GM23338 (cell line): Measurements from ENCODE around the gene PILRB. TPM values are rescaled to one million over a fixed set of nuclear protein-coding genes. Genes with fewer than 3 reads are reported as not detected.

Experiments used
- ATAC-seq: fragments of 200-7000 bp; cut with Tn5 transposase; 3 replicates; pipeline ENCODE4 v1.9.1; 2020
- DNase-seq: peaks from one replicate; pipeline ENCODE4 v3.0.0-alpha.2; 2015; ENCODE audit warnings: low spot score
- H2AFZ ChIP-seq: fragments of 200-600 bp; sonication (generic); 2 replicates; pipeline ENCODE4 v1.8.0; 2016; ENCODE audit warnings: antibody characterized with exemption, mild to moderate bottlenecking, moderate library complexity
- H3F3A ChIP-seq: fragments of 200-600 bp; sonication (generic); replicated peaks from 2 replicates; pipeline ENCODE4 v1.8.0; 2017; ENCODE audit warnings: antibody characterized with exemption, mixed run types, low read depth
- H3K27ac ChIP-seq: fragments of 200-600 bp; sonication (generic); 2 replicates; pipeline ENCODE4 v1.6.1; 2016; ENCODE audit warnings: low read depth
- H3K27me3 ChIP-seq: fragments of 200-600 bp; sonication (generic); 2 replicates; pipeline ENCODE4 v1.8.0; 2016; ENCODE audit warnings: mild to moderate bottlenecking, mixed run types, moderate library complexity; ENCODE audit not compliant: insufficient read depth
- H3K36me3 ChIP-seq: fragments of 200-600 bp; sonication (generic); 2 replicates; pipeline ENCODE4 v1.8.0; 2016; ENCODE audit warnings: mild to moderate bottlenecking; ENCODE audit not compliant: insufficient read depth
- H3K4me1 ChIP-seq: fragments of 200-600 bp; sonication (generic); 2 replicates; pipeline ENCODE4 v1.8.0; 2016; ENCODE audit warnings: mild to moderate bottlenecking, moderate library complexity; ENCODE audit not compliant: insufficient read depth
- H3K4me2 ChIP-seq: fragments of 200-600 bp; sonication (generic); 2 replicates; pipeline ENCODE4 v1.7.1; 2017; ENCODE audit warnings: mixed run types
- H3K4me3 ChIP-seq: fragments of 200-600 bp; sonication (generic); 2 replicates; pipeline ENCODE4 v1.6.1; 2016; ENCODE audit warnings: mixed run types
- H3K79me2 ChIP-seq: fragments of 200-600 bp; sonication (generic); replicated peaks from 2 replicates; pipeline ENCODE4 v1.8.0; 2017; ENCODE audit warnings: mild to moderate bottlenecking; ENCODE audit not compliant: insufficient read depth
- H3K9me2 ChIP-seq: fragments of 200-600 bp; sonication (generic); 2 replicates; pipeline ENCODE4 v1.8.0; 2017; ENCODE audit not compliant: insufficient read depth
- H4K20me1 ChIP-seq: fragments of 200-600 bp; sonication (generic); replicated peaks from 2 replicates; pipeline ENCODE4 v1.8.0; 2017; ENCODE audit warnings: mild to moderate bottlenecking; ENCODE audit not compliant: insufficient read depth
- H3K27ac Mint-ChIP-seq: 2 replicates; pipeline ENCODE4 v1.8.0; 2020; ENCODE audit warnings: inconsistent platforms, mild to moderate bottlenecking, moderate library complexity, mixed read lengths
- H3K27me3 Mint-ChIP-seq: 3 replicates; pipeline ENCODE4 v1.8.0; 2022; ENCODE audit warnings: low read depth, mild to moderate bottlenecking, moderate library complexity, mixed read lengths, inconsistent platforms; ENCODE audit not compliant: insufficient read depth, poor library complexity
- H3K36me3 Mint-ChIP-seq: 3 replicates; pipeline ENCODE4 v1.8.0; 2021; ENCODE audit warnings: low read depth, mild to moderate bottlenecking, inconsistent platforms, moderate library complexity, mixed read lengths
- H3K4me1 Mint-ChIP-seq: 3 replicates; pipeline ENCODE4 v1.8.0; 2020; ENCODE audit warnings: mild to moderate bottlenecking, inconsistent platforms, mixed read lengths
- H3K4me3 Mint-ChIP-seq: 3 replicates; pipeline ENCODE4 v1.8.0; 2021; ENCODE audit warnings: moderate library complexity, mild to moderate bottlenecking, inconsistent platforms, mixed read lengths
- H3K9me3 Mint-ChIP-seq: 3 replicates; pipeline ENCODE4 v1.8.0; 2020; ENCODE audit warnings: moderate library complexity, mild to moderate bottlenecking, inconsistent platforms, mixed read lengths
- CREB1 ChIP-seq: fragments of 250-450 bp; sonication (Bioruptor Pico); IDR thresholded peaks from 2 replicates; pipeline ENCODE4 v1.5.0; 2020; ENCODE audit warnings: low read depth, mild to moderate bottlenecking, moderate library complexity
- EZH2 ChIP-seq: fragments of 200-600 bp; sonication (generic); IDR thresholded peaks from one replicate; pipeline ENCODE4 v1.8.0; 2017; ENCODE audit warnings: antibody characterized with exemption, mild to moderate bottlenecking, low read depth; ENCODE audit not compliant: unreplicated experiment
- EZH2phosphoT487 ChIP-seq: fragments of 200-600 bp; sonication (generic); IDR thresholded peaks from one replicate; pipeline ENCODE4 v1.8.1; 2018; ENCODE audit warnings: antibody characterized with exemption; ENCODE audit not compliant: unreplicated experiment
- JUNB ChIP-seq: IDR thresholded peaks from one replicate; pipeline ENCODE4 v1.6.1; 2016; ENCODE audit warnings: antibody characterized with exemption; ENCODE audit not compliant: unreplicated experiment
- NANOG ChIP-seq: IDR thresholded peaks from 2 replicates; pipeline ENCODE4 v1.6.1; 2016; ENCODE audit warnings: antibody characterized with exemption, borderline replicate concordance
- POLR2AphosphoS5 ChIP-seq: IDR thresholded peaks from 2 replicates; pipeline ENCODE4 v1.6.1; 2016; ENCODE audit warnings: antibody characterized with exemption, low read depth
- STAT1 ChIP-seq: IDR thresholded peaks from one replicate; pipeline ENCODE4 v1.6.1; 2016; ENCODE audit warnings: antibody characterized with exemption; ENCODE audit not compliant: unreplicated experiment
- ZNF114 ChIP-seq: fragments of 250-450 bp; sonication (Bioruptor Pico); IDR thresholded peaks from 2 replicates; pipeline ENCODE4 v1.5.0; 2020; ENCODE audit warnings: mild to moderate bottlenecking, moderate library complexity
- ZNF331 ChIP-seq: fragments of 250-450 bp; sonication (Bioruptor Pico); IDR thresholded peaks from 2 replicates; pipeline ENCODE4 v1.5.0; 2020; ENCODE audit warnings: low read depth, mild to moderate bottlenecking, moderate library complexity
- polyA plus RNA-seq: library from polyadenylated mRNA; unstranded; fragments of >200 nt; fragmentation: Nextera tagmentation; extraction: Ambion mirVana; gene quantifications from 2 replicates; pipeline ENCODE4 v1.2.1, GENCODE V29; 2016
- total RNA-seq: library from RNA; depleted of rRNA; stranded (reverse); fragments of >200 nt; shearing (Covaris generic); gene quantifications from 2 replicates; pipeline ENCODE4 v1.2.3, GENCODE V29; 2014
- TF ChIP-seq, protein P1 (sequence below): IDR thresholded peaks from 2 replicates; pipeline ENCODE4 v1.6.1; 2016; ENCODE audit warnings: antibody characterized with exemption
- TF ChIP-seq, protein P2 (sequence below), 2 experiments: fragments of 200-600 bp in 1 of 2; sonication (generic) in 1 of 2; conservative IDR thresholded peaks; 2 replicates each; pipeline versions ENCODE4 v1.5.1 to v1.6.1; 2016 to 2017; ENCODE audit warnings: antibody characterized with exemption in 2 of 2, low read depth in 2 of 2, mild to moderate bottlenecking in 2 of 2, moderate library complexity in 1 of 2
- TF ChIP-seq, protein P3 (sequence below): fragments of 250-450 bp; sonication (Bioruptor Pico); IDR thresholded peaks from 2 replicates; pipeline ENCODE4 v1.5.0; 2020; ENCODE audit warnings: mild to moderate bottlenecking, moderate library complexity
- TF ChIP-seq, protein P4 (sequence below): IDR thresholded peaks from one replicate; pipeline ENCODE4 v1.6.1; 2018; ENCODE audit warnings: antibody characterized with exemption; ENCODE audit not compliant: unreplicated experiment

Gene PILRB
- total and polyA plus RNA-seq, 2 experiments from 2014 or later = 25.3 to 43.0 TPM

DNA sequence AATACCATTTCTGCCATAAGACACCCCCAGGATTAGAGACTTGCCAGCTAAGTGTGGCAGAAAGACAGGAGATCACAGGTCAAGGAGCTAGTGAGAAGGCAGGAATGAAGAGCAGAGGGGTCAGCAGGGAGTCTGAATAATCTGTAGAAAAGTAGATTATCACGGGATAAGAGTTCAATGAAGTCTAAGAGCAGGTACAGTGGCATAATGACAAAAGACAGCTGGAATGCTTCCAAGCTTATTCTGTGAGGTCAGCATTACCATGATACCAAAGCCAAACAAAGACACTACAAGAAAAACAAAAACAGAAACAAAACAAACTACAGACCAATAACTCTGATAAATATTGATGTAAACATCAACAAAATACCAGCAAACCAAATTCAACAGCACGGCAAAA is 36.2 kb downstream of the PILRB start:
- Histone ChIP-seq H3K4me2 (no peak overlapping the region), H3K4me3 (no peak overlapping the region), H3K36me3 (no peaks in the 10 kb centered on the region), H4K20me1 (no peaks in the 10 kb centered on the region), H2AFZ (no peak overlapping the region; the same call in 1 of the 2 replicates), H3F3A (no peaks in the 10 kb centered on the region), H3K9me2 (no peaks in the 10 kb centered on the region), H3K27me3 (no peaks in the 10 kb centered on the region), H3K79me2 (no peaks in the 10 kb centered on the region), H3K27ac (no peak overlapping the region), H3K4me1 (peaks cover 6% of the 10 kb centered on the region)
- H3K4me1 Mint-ChIP-seq = peaks cover 20% of the 10 kb centered on the region
- no peaks in the 10 kb centered on the region for H3K9me3 Mint-ChIP-seq
- no peak overlapping the region for H3K27ac Mint-ChIP-seq
- no peaks in the 10 kb centered on the region; the same call in 2 of the 3 replicates for H3K36me3 Mint-ChIP-seq
- no peak overlapping the region for H3K4me3 Mint-ChIP-seq
- no peak for TF ChIP-seq POLR2AphosphoS5
- TF ChIP-seq ZNF331 (CRISPR knock-in tag) = no peak
- TF ChIP-seq, protein P1, sequence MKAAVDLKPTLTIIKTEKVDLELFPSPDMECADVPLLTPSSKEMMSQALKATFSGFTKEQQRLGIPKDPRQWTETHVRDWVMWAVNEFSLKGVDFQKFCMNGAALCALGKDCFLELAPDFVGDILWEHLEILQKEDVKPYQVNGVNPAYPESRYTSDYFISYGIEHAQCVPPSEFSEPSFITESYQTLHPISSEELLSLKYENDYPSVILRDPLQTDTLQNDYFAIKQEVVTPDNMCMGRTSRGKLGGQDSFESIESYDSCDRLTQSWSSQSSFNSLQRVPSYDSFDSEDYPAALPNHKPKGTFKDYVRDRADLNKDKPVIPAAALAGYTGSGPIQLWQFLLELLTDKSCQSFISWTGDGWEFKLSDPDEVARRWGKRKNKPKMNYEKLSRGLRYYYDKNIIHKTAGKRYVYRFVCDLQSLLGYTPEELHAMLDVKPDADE = no peak
- TF ChIP-seq JUNB = no peak
- no peak for TF ChIP-seq CREB1 (CRISPR knock-in tag)
- TF ChIP-seq EZH2phosphoT487 = no peak
- TF ChIP-seq EZH2 = no peak
- TF ChIP-seq ZNF114 (CRISPR knock-in tag) = no peak
- no peak for TF ChIP-seq STAT1
- TF ChIP-seq, protein P2, sequence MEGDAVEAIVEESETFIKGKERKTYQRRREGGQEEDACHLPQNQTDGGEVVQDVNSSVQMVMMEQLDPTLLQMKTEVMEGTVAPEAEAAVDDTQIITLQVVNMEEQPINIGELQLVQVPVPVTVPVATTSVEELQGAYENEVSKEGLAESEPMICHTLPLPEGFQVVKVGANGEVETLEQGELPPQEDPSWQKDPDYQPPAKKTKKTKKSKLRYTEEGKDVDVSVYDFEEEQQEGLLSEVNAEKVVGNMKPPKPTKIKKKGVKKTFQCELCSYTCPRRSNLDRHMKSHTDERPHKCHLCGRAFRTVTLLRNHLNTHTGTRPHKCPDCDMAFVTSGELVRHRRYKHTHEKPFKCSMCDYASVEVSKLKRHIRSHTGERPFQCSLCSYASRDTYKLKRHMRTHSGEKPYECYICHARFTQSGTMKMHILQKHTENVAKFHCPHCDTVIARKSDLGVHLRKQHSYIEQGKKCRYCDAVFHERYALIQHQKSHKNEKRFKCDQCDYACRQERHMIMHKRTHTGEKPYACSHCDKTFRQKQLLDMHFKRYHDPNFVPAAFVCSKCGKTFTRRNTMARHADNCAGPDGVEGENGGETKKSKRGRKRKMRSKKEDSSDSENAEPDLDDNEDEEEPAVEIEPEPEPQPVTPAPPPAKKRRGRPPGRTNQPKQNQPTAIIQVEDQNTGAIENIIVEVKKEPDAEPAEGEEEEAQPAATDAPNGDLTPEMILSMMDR (conservative IDR thresholded peaks at IDR 0.05; ENCODE audit: low read depth in 2 of 2) = no peak
- TF ChIP-seq, protein P3, sequence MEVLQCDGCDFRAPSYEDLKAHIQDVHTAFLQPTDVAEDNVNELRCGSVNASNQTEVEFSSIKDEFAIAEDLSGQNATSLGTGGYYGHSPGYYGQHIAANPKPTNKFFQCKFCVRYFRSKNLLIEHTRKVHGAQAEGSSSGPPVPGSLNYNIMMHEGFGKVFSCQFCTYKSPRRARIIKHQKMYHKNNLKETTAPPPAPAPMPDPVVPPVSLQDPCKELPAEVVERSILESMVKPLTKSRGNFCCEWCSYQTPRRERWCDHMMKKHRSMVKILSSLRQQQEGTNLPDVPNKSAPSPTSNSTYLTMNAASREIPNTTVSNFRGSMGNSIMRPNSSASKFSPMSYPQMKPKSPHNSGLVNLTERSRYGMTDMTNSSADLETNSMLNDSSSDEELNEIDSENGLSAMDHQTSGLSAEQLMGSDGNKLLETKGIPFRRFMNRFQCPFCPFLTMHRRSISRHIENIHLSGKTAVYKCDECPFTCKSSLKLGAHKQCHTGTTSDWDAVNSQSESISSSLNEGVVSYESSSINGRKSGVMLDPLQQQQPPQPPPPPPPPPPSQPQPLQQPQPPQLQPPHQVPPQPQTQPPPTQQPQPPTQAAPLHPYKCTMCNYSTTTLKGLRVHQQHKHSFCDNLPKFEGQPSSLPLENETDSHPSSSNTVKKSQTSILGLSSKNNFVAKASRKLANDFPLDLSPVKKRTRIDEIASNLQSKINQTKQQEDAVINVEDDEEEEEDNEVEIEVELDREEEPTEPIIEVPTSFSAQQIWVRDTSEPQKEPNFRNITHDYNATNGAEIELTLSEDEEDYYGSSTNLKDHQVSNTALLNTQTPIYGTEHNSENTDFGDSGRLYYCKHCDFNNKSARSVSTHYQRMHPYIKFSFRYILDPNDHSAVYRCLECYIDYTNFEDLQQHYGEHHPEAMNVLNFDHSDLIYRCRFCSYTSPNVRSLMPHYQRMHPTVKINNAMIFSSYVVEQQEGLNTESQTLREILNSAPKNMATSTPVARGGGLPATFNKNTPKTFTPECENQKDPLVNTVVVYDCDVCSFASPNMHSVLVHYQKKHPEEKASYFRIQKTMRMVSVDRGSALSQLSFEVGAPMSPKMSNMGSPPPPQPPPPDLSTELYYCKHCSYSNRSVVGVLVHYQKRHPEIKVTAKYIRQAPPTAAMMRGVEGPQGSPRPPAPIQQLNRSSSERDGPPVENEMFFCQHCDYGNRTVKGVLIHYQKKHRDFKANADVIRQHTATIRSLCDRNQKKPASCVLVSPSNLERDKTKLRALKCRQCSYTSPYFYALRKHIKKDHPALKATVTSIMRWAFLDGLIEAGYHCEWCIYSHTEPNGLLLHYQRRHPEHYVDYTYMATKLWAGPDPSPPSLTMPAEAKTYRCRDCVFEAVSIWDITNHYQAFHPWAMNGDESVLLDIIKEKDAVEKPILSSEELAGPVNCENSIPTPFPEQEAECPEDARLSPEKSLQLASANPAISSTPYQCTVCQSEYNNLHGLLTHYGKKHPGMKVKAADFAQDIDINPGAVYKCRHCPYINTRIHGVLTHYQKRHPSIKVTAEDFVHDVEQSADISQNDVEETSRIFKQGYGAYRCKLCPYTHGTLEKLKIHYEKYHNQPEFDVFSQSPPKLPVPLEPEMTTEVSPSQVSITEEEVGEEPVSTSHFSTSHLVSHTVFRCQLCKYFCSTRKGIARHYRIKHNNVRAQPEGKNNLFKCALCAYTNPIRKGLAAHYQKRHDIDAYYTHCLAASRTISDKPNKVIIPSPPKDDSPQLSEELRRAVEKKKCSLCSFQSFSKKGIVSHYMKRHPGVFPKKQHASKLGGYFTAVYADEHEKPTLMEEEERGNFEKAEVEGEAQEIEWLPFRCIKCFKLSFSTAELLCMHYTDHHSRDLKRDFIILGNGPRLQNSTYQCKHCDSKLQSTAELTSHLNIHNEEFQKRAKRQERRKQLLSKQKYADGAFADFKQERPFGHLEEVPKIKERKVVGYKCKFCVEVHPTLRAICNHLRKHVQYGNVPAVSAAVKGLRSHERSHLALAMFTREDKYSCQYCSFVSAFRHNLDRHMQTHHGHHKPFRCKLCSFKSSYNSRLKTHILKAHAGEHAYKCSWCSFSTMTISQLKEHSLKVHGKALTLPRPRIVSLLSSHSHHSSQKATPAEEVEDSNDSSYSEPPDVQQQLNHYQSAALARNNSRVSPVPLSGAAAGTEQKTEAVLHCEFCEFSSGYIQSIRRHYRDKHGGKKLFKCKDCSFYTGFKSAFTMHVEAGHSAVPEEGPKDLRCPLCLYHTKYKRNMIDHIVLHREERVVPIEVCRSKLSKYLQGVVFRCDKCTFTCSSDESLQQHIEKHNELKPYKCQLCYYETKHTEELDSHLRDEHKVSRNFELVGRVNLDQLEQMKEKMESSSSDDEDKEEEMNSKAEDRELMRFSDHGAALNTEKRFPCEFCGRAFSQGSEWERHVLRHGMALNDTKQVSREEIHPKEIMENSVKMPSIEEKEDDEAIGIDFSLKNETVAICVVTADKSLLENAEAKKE = no peak
- TF ChIP-seq, protein P4, sequence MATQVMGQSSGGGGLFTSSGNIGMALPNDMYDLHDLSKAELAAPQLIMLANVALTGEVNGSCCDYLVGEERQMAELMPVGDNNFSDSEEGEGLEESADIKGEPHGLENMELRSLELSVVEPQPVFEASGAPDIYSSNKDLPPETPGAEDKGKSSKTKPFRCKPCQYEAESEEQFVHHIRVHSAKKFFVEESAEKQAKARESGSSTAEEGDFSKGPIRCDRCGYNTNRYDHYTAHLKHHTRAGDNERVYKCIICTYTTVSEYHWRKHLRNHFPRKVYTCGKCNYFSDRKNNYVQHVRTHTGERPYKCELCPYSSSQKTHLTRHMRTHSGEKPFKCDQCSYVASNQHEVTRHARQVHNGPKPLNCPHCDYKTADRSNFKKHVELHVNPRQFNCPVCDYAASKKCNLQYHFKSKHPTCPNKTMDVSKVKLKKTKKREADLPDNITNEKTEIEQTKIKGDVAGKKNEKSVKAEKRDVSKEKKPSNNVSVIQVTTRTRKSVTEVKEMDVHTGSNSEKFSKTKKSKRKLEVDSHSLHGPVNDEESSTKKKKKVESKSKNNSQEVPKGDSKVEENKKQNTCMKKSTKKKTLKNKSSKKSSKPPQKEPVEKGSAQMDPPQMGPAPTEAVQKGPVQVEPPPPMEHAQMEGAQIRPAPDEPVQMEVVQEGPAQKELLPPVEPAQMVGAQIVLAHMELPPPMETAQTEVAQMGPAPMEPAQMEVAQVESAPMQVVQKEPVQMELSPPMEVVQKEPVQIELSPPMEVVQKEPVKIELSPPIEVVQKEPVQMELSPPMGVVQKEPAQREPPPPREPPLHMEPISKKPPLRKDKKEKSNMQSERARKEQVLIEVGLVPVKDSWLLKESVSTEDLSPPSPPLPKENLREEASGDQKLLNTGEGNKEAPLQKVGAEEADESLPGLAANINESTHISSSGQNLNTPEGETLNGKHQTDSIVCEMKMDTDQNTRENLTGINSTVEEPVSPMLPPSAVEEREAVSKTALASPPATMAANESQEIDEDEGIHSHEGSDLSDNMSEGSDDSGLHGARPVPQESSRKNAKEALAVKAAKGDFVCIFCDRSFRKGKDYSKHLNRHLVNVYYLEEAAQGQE = no peak
- no peak for TF ChIP-seq NANOG
- DNase-seq (no peak), ATAC-seq (no peak)
- peaks cover 8% of the 10 kb centered on the region for H3K27me3 Mint-ChIP-seq
